Measurements from ENCODE around the gene ABRACL. TPM values are rescaled to one million over a fixed set of nuclear protein-coding genes. Genes with fewer than 3 reads are reported as not detected.
A peak's percentile ranks its signal among the peaks of the same experiment; 100 is the strongest.

The ABRACL gene
- total RNA-seq, 6 experiments from 2014 or later: 22.5 to 52.0 (median 39.6) TPM

GRCh38 chr6:138997136-138997535, 31.4 kb upstream of the ABRACL start:
- Histone ChIP-seq H3K4me1 (peaks cover 0 to 53% (median 19%) of the 10 kb centered on the region in 4 donors), H3K9me3 (no peaks in the 10 kb centered on the region), H3K36me3 (no peaks in the 10 kb centered on the region), H3K27ac (peak overlapping the region in 2 of 3 donors; percentile 54 to 56), H3K4me3 (no peak overlapping the region), H3K27me3 (no peaks in the 10 kb centered on the region)
- TF ChIP-seq CTCF (IDR thresholded peaks at IDR 0.05) (no peak), POLR2A (IDR thresholded peaks at IDR 0.05) (no peak)
- intact Hi-C loops (cut with DNase I): no loop called here
- ATAC-seq (peak in 3 of 4 donors; percentile 39 to 63 (median 45)), DNase-seq (peak in 2 of 3 donors; percentile 62 to 66)
- WGBS (ENCODE audit: insufficient coverage, low coverage, low lambda C conversion rate, missing lambda C conversion rate): 22% methylated on average over 5 of the region's 5 CpGs

DNA sequence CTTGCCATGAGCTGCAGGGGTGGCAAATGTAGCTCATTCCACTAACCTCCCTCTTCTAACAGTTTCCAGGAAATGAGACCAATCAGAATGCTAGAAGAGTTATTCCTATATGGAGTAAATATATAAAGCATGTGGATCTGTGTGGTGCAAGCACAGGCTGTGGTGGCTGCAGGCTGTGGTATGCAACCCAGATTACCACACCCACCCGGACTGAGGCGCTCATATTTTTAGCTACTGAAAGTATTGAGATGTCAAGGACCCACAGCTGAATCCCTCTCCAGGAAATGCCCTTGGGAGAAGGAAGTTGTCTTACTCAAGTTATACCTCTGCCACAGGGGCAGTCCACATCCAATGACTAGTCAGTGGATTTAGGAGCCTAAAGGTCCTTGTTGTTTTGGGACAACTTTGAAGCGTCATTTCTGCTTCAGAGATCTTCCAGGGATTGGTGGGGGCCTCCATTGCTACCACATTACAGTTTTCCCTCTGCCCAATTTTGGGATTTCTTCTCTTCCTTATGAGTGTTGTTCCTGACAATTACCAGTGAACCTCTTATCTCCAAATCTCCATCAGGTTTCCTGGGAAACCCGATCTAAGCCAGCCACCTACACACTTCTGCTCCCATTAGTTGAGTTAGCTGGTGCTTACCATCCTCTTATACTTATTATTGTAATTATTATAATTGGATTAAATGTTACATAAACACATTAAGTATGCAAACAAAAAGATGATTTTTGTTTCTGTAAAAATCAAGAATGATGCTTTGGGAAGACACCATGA, 28.4 kb upstream of the ABRACL start:
- H3K4me1 ChIP-seq: peaks cover 0 to 31% (median 15%) of the 10 kb centered on the region in 4 donors
- H3K36me3 ChIP-seq: no peaks in the 10 kb centered on the region
- no peaks in the 10 kb centered on the region for H3K27me3 ChIP-seq
- ATAC-seq: no peak
- H3K9me3 ChIP-seq: no peaks in the 10 kb centered on the region
- WGBS (ENCODE audit: insufficient coverage, low coverage, low lambda C conversion rate, missing lambda C conversion rate): 82% methylated on average over 3 of the region's 4 CpGs
- no peak for DNase-seq
- no peak overlapping the region for H3K27ac ChIP-seq
- H3K4me3 ChIP-seq: no peak overlapping the region
- intact Hi-C loops (cut with DNase I): no loop called here
- TF ChIP-seq CTCF (IDR thresholded peaks at IDR 0.05) (no peak), POLR2A (IDR thresholded peaks at IDR 0.05) (no peak)

DNA sequence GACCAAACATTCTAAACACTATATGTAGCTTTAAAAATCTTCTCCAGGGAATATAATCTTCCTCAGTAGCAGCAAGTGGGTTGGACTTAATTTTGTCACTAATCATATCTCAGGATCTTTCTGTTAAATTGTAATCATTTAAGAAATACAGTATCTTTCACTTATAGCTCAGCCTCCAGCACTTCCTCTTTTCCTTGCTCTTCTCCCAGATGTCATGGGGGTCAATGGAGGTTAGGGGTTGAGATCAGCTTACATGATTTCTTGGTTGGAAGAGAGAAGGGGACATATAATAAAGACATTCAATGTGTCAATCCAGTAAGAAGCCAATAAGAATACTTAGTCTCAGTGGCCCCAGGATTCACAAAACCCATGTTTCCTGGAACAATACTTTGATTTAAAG, 24.8 kb upstream of the ABRACL start:
- TF ChIP-seq CTCF (IDR thresholded peaks at IDR 0.05) (no peak), POLR2A (IDR thresholded peaks at IDR 0.05) (no peak)
- Histone ChIP-seq H3K27me3 (no peaks in the 10 kb centered on the region), H3K9me3 (no peaks in the 10 kb centered on the region), H3K27ac (no peak overlapping the region), H3K4me1 (peaks cover 0 to 8% (median 4%) of the 10 kb centered on the region in 4 donors), H3K4me3 (no peak overlapping the region), H3K36me3 (no peaks in the 10 kb centered on the region)
- no peak for DNase-seq
- intact Hi-C loops (cut with DNase I): no loop called here
- ATAC-seq: peak in 1 of 4 donors; percentile 15

DNA sequence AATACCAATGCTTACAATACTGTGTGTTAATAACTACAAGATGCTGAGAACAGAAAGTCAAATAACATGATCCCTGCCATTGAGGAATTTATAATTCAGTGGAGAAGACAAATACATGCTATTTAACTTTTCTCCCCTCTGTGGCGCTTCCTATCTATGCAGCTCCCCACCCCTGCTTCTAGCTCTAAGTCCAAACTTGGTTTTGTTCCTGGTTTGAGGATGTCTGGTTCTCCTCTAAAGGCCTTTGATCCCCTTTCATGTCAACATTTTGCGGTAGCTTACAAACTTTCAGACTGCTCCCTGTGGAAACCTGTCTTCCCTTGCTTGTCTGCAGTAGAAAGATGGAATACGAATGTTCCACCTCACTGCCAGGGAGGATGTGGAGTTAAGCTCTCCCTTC, 22.1 kb upstream of the ABRACL start:
- Histone ChIP-seq H3K4me3 (no peak overlapping the region), H3K27me3 (no peaks in the 10 kb centered on the region), H3K27ac (no peak overlapping the region), H3K36me3 (no peaks in the 10 kb centered on the region), H3K4me1 (peaks cover 0 to 21% (median 8%) of the 10 kb centered on the region in 4 donors), H3K9me3 (no peaks in the 10 kb centered on the region)
- TF ChIP-seq CTCF (IDR thresholded peaks at IDR 0.05): peak in 1 of 4 donors; percentile 13
- TF ChIP-seq POLR2A (IDR thresholded peaks at IDR 0.05): no peak
- WGBS (ENCODE audit: insufficient coverage, low coverage, low lambda C conversion rate, missing lambda C conversion rate): 72% methylated on average over 3 of the region's 3 CpGs
- DNase-seq (no peak), ATAC-seq (peak; percentile 33 to 71 (median 55))
- intact Hi-C loops (cut with DNase I): no loop called here

All from right lobe of liver (tissue), 6 donors.